Retinal pigment epithelial cell (primary cell): ENCODE results near the gene HOXD10.

ENCODE experiments used
- DNase-seq: peaks from one replicate; pipeline ENCODE4 v3.0.0-alpha.2; 2010; ENCODE audit warnings: low read depth
- H3K4me3 ChIP-seq: 2 replicates; pipeline ENCODE4 v1.5.1; 2011; ENCODE audit warnings: mild to moderate bottlenecking, low read length, control low read depth, moderate library complexity
- CTCF ChIP-seq: conservative IDR thresholded peaks from 2 replicates; pipeline ENCODE4 v1.5.1; 2011; ENCODE audit warnings: low read depth, low read length, control low read depth, inconsistent platforms

HOXD10 gene

GRCh38 chr2:176088937-176089842 lies 27.4 kb upstream of the HOXD10 start:
- DNase-seq, result no peak
- TF ChIP-seq CTCF, result no peak
- H3K4me3 ChIP-seq, result no peak overlapping the region

DNA sequence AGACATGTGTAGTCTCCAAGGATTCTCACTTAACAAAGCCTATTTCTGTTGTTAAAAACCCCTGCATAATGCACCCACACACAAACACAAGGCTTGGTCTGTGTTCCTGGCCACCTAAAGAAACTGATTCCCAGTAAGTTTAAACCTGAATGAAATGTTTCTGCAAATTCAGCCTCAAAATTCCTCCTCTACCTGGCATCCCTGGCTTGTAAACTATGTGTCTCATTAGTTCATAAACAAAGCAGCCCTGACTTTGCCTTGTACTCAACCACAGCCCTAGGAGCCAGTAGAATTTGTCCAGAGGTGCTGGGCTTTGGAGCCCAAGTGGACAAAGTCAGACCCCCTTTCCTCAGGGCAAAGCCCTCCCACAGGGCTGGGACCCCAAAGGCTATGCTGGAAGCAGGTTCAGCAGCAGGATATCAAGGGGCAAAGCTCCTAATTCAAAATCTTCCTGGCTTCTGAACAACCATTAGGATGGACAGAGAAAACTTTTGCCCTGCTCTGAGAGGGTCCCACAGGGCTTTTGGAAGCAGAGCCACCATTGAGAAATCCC lies 26.7 kb upstream of the HOXD10 start:
- no peak for DNase-seq
- no peak for TF ChIP-seq CTCF
- H3K4me3 ChIP-seq, result no peak overlapping the region

- TF ChIP-seq CTCF, result no peak
These were observed 25.7 kb upstream of the HOXD10 start for GRCh38 chr2:176090862-176091261.

DNA sequence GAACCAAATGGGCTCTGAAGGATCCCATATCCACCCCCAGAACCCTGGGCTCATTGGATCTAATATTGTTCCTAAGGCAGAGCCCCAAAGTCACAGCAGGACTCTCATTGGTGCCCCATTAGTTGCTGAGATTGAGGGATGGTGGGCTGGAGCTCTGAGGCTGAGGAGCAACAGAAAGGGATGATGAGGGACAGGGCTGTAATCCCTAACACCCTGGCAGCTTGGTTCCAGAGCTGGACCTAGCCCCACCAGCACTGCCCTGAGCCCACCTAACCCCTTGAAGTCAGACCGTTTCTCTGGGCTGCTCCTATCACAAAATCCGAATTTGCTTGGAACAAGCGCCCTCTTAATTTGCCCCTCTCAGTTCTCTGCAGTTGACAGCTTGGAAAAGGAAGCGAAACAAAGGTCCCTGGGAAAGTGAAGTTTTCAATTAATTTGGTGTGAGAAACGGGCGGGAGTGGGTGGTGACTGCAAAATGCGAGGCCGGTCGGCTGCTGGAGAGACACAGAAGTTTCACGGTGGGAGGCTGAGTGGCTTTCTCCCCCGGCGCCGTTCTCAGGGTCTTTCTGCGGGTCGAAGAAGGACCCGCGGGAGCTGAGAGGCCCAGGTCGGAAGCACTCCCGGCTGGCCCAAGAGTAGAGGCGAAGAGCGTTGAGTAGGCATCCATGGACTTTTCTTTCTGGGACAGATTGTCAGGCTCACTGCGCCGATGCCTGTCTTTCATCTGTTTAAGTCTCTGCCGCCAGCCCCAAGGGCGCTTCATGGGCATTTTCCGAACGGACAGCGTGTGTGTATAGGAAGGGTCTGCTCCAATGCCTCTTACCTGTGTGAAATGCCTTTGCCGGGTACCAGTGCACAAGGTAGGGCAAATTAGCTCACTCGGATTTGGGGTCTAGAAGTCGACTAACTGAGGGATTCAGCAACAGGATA lies 25.0 kb upstream of the HOXD10 start:
- no peak for DNase-seq
- TF ChIP-seq CTCF, result no peak
- H3K4me3 ChIP-seq, result no peak overlapping the region

More at GRCh38 chr2:176090862-176091261, 25.7 kb upstream of the HOXD10 start:
- H3K4me3 ChIP-seq, result no peak overlapping the region
- DNase-seq, result no peak

DNA sequence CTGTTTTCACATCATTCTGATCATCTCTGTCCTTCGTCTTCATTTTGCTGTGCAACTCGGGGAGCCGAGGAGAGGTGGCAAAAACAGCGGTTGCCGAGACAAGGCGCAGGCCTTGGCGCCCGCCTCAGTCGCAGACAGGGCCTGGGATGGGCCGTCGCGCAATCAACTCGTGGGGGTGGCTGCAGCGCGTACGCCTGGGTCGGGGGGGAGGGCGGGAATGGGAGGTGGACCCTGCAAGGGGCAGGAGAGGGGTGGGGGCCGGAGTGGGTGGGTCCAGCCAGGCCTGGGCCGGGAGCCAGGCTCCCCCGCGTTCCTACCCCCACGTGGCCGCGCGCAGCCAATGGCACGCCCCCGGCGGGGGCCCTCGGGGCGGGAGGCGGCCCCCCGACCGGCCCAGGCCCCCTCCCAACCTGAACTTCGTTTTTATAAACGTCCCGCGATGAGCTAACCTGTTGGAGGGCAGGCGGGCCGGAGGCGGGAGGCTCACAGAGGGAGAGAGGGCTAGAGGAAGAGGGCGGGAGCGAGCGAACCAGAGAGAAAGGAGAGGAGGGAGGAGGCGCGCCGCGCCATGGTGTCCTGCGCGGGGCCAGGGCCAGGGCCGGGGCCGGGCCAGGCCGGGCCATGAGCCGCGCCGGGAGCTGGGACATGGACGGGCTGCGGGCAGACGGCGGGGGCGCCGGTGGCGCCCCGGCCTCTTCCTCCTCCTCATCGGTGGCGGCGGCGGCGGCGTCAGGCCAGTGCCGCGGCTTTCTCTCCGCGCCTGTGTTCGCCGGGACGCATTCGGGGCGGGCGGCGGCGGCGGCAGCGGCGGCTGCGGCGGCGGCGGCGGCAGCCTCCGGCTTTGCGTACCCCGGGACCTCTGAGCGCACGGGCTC lies 24.1 kb upstream of the HOXD10 start, which contains the start of gene HOXD13:
Gene HOXD13, plus strand, starts transcription at position 452 of the 875 bp plus-strand sequence. Its CDS starts 170 bp downstream, at position 622.
- no peak within 1 kb of the TSS for H3K4me3 ChIP-seq

More for the DNA sequence above, 24.1 kb upstream of the HOXD10 start, which contains the start of gene HOXD13:
- no peak for DNase-seq
- no peak for TF ChIP-seq CTCF
